PC-3 (cell line): ENCODE measurements around the gene DNAJC19. TPM values are rescaled to one million over a fixed set of nuclear protein-coding genes. Genes with fewer than 3 reads are reported as not detected.

ENCODE experiments used
- ATAC-seq: fragments of 200-7000 bp; cut with Tn5 transposase; 2 replicates; pipeline ENCODE4 v1.9.1; 2020; ENCODE audit warnings: mild to moderate bottlenecking, moderate library complexity
- BruUV-seq: library from RNA; stranded (reverse); fragments of 400-500 nt; replicated peaks from 2 replicates; lab custom pipeline; 2021; lab: Mats Ljungman, UMichigan
- CTCF ChIA-PET: fragments of 300-600 bp; sonication (Branson Sonifier 250); formaldehyde crosslinking; loops from one replicate; lab custom pipeline; 2022; ENCODE audit warnings: antibody characterized with exemption; lab: Charles Lee
- POLR2A ChIA-PET: fragments of 300-600 bp; sonication (Branson Sonifier 250); formaldehyde crosslinking; loops from one replicate; lab custom pipeline; 2022; ENCODE audit warnings: antibody characterized with exemption; ENCODE audit not compliant: unreplicated experiment; lab: Charles Lee
- DNase-seq: peaks from one replicate; pipeline ENCODE4 v3.0.0-alpha.2; 2015
- H2AFZ ChIP-seq: fragments of 300-600 bp; sonication (generic); 2 replicates; pipeline ENCODE4 v1.6.0; 2016; ENCODE audit warnings: antibody characterized with exemption, low read length
- H3F3A ChIP-seq: fragments of 300-600 bp; sonication (generic); one replicate; pipeline ENCODE4 v1.6.0; 2017; ENCODE audit warnings: antibody characterized with exemption, low read length, control low read depth, mild to moderate bottlenecking; ENCODE audit not compliant: unreplicated experiment
- H3K27ac ChIP-seq: fragments of 300-600 bp; sonication (generic); 2 replicates; pipeline ENCODE4 v1.5.1; 2016; ENCODE audit warnings: mild to moderate bottlenecking, low read length
- H3K27me3 ChIP-seq: fragments of 300-600 bp; sonication (generic); 2 replicates; pipeline ENCODE4 v1.6.1; 2016; ENCODE audit warnings: low read length, mixed read lengths
- H3K36me3 ChIP-seq: fragments of 300-600 bp; sonication (generic); 2 replicates; pipeline ENCODE4 v1.6.1; 2016; ENCODE audit warnings: low read depth, mixed run types, low read length, mixed read lengths
- H3K4me1 ChIP-seq: fragments of 300-600 bp; sonication (generic); 2 replicates; pipeline ENCODE4 v1.5.1; 2016; ENCODE audit warnings: low read length; ENCODE audit not compliant: insufficient read depth
- H3K4me2 ChIP-seq: fragments of 300-600 bp; sonication (generic); 2 replicates; pipeline ENCODE4 v1.6.0; 2016; ENCODE audit warnings: low read length
- H3K4me3 ChIP-seq: fragments of 300-600 bp; sonication (generic); 2 replicates; pipeline ENCODE4 v1.5.1; 2016; ENCODE audit warnings: mild to moderate bottlenecking, low read length, mixed read lengths
- H3K79me2 ChIP-seq: fragments of 300-600 bp; sonication (generic); 2 replicates; pipeline ENCODE4 v1.6.1; 2017; ENCODE audit warnings: low read length, mixed read lengths
- H3K9ac ChIP-seq: fragments of 300-600 bp; sonication (generic); 2 replicates; pipeline ENCODE4 v1.6.0; 2016; ENCODE audit warnings: mild to moderate bottlenecking, low read length
- H3K9me2 ChIP-seq: fragments of 300-600 bp; sonication (generic); replicated peaks from 2 replicates; pipeline ENCODE4 v1.6.1; 2016; ENCODE audit warnings: mixed run types, low read length, mixed read lengths
- H3K9me3 ChIP-seq: fragments of 300-600 bp; sonication (generic); 2 replicates; pipeline ENCODE4 v1.6.1; 2016; ENCODE audit warnings: low read length, mixed read lengths
- H4K20me1 ChIP-seq: fragments of 300-600 bp; sonication (generic); 2 replicates; pipeline ENCODE4 v1.6.1; 2016; ENCODE audit warnings: low read length, mixed read lengths
- CTCF ChIP-seq: fragments of 300-600 bp; sonication (generic); conservative IDR thresholded peaks from 2 replicates; pipeline ENCODE4 v1.5.1; 2017; ENCODE audit warnings: antibody characterized with exemption, low read depth, mild to moderate bottlenecking, low read length
- EZH2 ChIP-seq: fragments of 300-600 bp; sonication (generic); IDR thresholded peaks from one replicate; pipeline ENCODE4 v1.6.1; 2017; ENCODE audit warnings: antibody characterized with exemption, mild to moderate bottlenecking, low read length; ENCODE audit not compliant: unreplicated experiment
- EZH2phosphoT487 ChIP-seq: fragments of 300-600 bp; sonication (generic); IDR thresholded peaks from 2 replicates; pipeline ENCODE4 v1.6.1; 2018; ENCODE audit warnings: mild to moderate bottlenecking, antibody characterized with exemption, low read length, borderline replicate concordance
- intact Hi-C: fragments of 100-400 bp; cut with micrococcal nuclease; formaldehyde crosslinking; loops from 2 replicates; pipeline ENCODE4 v1.9.0; 2023
- total RNA-seq: library from RNA; depleted of rRNA; stranded (reverse); fragments of >200 nt; gene quantifications from 2 replicates; pipeline ENCODE4 v1.2.3, GENCODE V29; 2014

Gene DNAJC19
- total RNA-seq, 1 experiment from 2014 or later, result 41.5 TPM

- no peak overlapping the region for H3K27ac ChIP-seq
- peaks cover 8% of the 10 kb centered on the region for H3K79me2 ChIP-seq
- no peaks in the 10 kb centered on the region for H3K9me2 ChIP-seq
- 0 out of 2 replicates have a peak, but pooled peaks cover 3% of the 10 kb centered on the region for H3K4me1 ChIP-seq
- no peaks in the 10 kb centered on the region for H3K9me3 ChIP-seq
- H3K27me3 ChIP-seq, result no peaks in the 10 kb centered on the region
- no peak for TF ChIP-seq CTCF
- no peak for TF ChIP-seq EZH2phosphoT487
- TF ChIP-seq EZH2, result no peak
- no peak overlapping the region for H3K9ac ChIP-seq
- ChIA-PET CTCF (no interaction called here), POLR2A (no interaction called here)
- no peak overlapping the region for H3K4me3 ChIP-seq
- H4K20me1 ChIP-seq, result no peaks in the 10 kb centered on the region
- no TSS peak for BruUV-seq
- H3F3A ChIP-seq, result no peaks in the 10 kb centered on the region
- H2AFZ ChIP-seq, result no peak overlapping the region
- DNase-seq (no peak), ATAC-seq (no peak)
- no peak overlapping the region for H3K4me2 ChIP-seq
- H3K36me3 ChIP-seq, result peaks cover 11% of the 10 kb centered on the region; the same call in 1 of the 2 replicates
- intact Hi-C loops, result loop anchor here (10.0 kb wide), 3 partner anchors 178 to 288 kb away; no protein-coding TSS in a partner anchor
Measured at GRCh38 chr3:180983136-180983535, 6.4 kb downstream of the DNAJC19 start.

GRCh38 chr3:180981912-180982311 lies 7.6 kb downstream of the DNAJC19 start:
- CTCF ChIA-PET, result no interaction called here
- no peaks in the 10 kb centered on the region for H3K27me3 ChIP-seq
- no peak for TF ChIP-seq EZH2
- TF ChIP-seq EZH2phosphoT487, result no peak
- no peak for TF ChIP-seq CTCF
- ATAC-seq, result no peak
- H3K4me3 ChIP-seq, result no peak overlapping the region
- H3K9ac ChIP-seq, result no peak overlapping the region
- no TSS peak for BruUV-seq
- peaks cover 7% of the 10 kb centered on the region; the same call in 1 of the 2 replicates for H3K36me3 ChIP-seq
- H3F3A ChIP-seq, result no peaks in the 10 kb centered on the region
- DNase-seq, result no peak
- H3K27ac ChIP-seq, result no peak overlapping the region
- POLR2A ChIA-PET, result no interaction called here
- no peaks in the 10 kb centered on the region for H3K4me1 ChIP-seq
- no peaks in the 10 kb centered on the region for H3K79me2 ChIP-seq
- intact Hi-C loops, result loop anchor here (10.0 kb wide), 3 partner anchors 177 to 287 kb away; no protein-coding TSS in a partner anchor
- no peak overlapping the region for H3K4me2 ChIP-seq
- no peaks in the 10 kb centered on the region for H4K20me1 ChIP-seq
- no peak overlapping the region for H2AFZ ChIP-seq
- no peaks in the 10 kb centered on the region for H3K9me3 ChIP-seq
- H3K9me2 ChIP-seq, result no peaks in the 10 kb centered on the region

- no peaks in the 10 kb centered on the region for H3K79me2 ChIP-seq
- no peak overlapping the region for H3K4me2 ChIP-seq
- BruUV-seq, result no TSS peak
- POLR2A ChIA-PET, result no interaction called here
- TF ChIP-seq EZH2 (no peak), CTCF (no peak), EZH2phosphoT487 (no peak)
- intact Hi-C loops, result loop anchor here (10.0 kb wide), 3 partner anchors 176 to 286 kb away; no protein-coding TSS in a partner anchor
- H3K36me3 ChIP-seq, result peaks cover 13% of the 10 kb centered on the region
- CTCF ChIA-PET, result interaction anchor here (0.6 kb wide), 1 partner anchor 1772 kb away, joined by 4 read pairs; no protein-coding TSS in a partner anchor
- H3K4me1 ChIP-seq, result no peaks in the 10 kb centered on the region
- no peaks in the 10 kb centered on the region for H3K9me2 ChIP-seq
- H3K9ac ChIP-seq, result no peak overlapping the region
- no peaks in the 10 kb centered on the region for H3K27me3 ChIP-seq
- no peak overlapping the region for H3K4me3 ChIP-seq
- H3K9me3 ChIP-seq, result no peaks in the 10 kb centered on the region
- H3F3A ChIP-seq, result no peaks in the 10 kb centered on the region
- ATAC-seq (peak; percentile 78), DNase-seq (no peak)
- H3K27ac ChIP-seq, result no peak overlapping the region
- H2AFZ ChIP-seq, result no peak overlapping the region
- no peaks in the 10 kb centered on the region for H4K20me1 ChIP-seq
Measured at GRCh38 chr3:180980611-180981010, 8.9 kb downstream of the DNAJC19 start.
